Natural killer cell (primary cell): ENCODE results near the gene UGT1A9. TPM values are rescaled to one million over a fixed set of nuclear protein-coding genes. Genes with fewer than 3 reads are reported as not detected.
"Not testable (repeated sequence)": the region's sequence is repeated elsewhere in the genome, so short reads cannot be mapped to it uniquely, and the experiment has no call there.

Experiments
- ATAC-seq, 3 donors: fragments of 150-1000 bp in 2 of 3; fragments of 200-7000 bp in 1 of 3; cut with Tn5 transposase; 1 replicate in 1 of 3; 2 replicates in 2 of 3; pipeline ENCODE4 v1.10.0; 2021; ENCODE audit warnings: mild to moderate bottlenecking in 2 of 3, moderate library complexity in 2 of 3
- DNase-seq, 2 donors: peaks; one replicate each; pipeline versions ENCODE4 v3.0.0 to v3.0.0-alpha.2; 2013 to 2021; ENCODE audit warnings: mixed read lengths in 1 of 2
- H3K27ac ChIP-seq: one replicate; pipeline ENCODE4 v1.5.1; 2013; ENCODE audit warnings: mild to moderate bottlenecking, low read length
- H3K27me3 ChIP-seq: one replicate; pipeline ENCODE4 v1.6.1; 2013; ENCODE audit warnings: low read length; ENCODE audit not compliant: control insufficient read depth, insufficient read depth
- H3K36me3 ChIP-seq: one replicate; pipeline ENCODE4 v1.6.1; 2013; ENCODE audit warnings: low read length; ENCODE audit not compliant: control insufficient read depth, insufficient read depth
- H3K4me1 ChIP-seq: one replicate; pipeline ENCODE4 v1.6.1; 2013; ENCODE audit warnings: low read length; ENCODE audit not compliant: control insufficient read depth, insufficient read depth
- H3K4me3 ChIP-seq: one replicate; pipeline ENCODE4 v1.5.1; 2013; ENCODE audit warnings: low read length
- H3K9me3 ChIP-seq: one replicate; pipeline ENCODE4 v1.6.1; 2013; ENCODE audit warnings: low read length; ENCODE audit not compliant: control insufficient read depth, insufficient read depth
- H3K27ac Mint-ChIP-seq, 2 donors: one replicate each; pipeline ENCODE4 v1.8.0; 2022; ENCODE audit warnings: mild to moderate bottlenecking in 2 of 2, mixed read lengths in 2 of 2, moderate library complexity in 1 of 2
- H3K27me3 Mint-ChIP-seq, 2 donors: one replicate each; pipeline ENCODE4 v1.8.0; 2022; ENCODE audit warnings: low read depth in 2 of 2, mixed read lengths in 2 of 2
- H3K36me3 Mint-ChIP-seq: one replicate; pipeline ENCODE4 v1.8.0; 2022; ENCODE audit warnings: mixed read lengths
- H3K4me1 Mint-ChIP-seq, 2 donors: one replicate each; pipeline ENCODE4 v1.8.0; 2022; ENCODE audit warnings: mixed read lengths in 2 of 2
- H3K4me3 Mint-ChIP-seq: one replicate; pipeline ENCODE4 v1.8.0; 2022; ENCODE audit warnings: mild to moderate bottlenecking, moderate library complexity, mixed read lengths
- H3K9me3 Mint-ChIP-seq, 2 donors: one replicate each; pipeline ENCODE4 v1.8.0; 2022; ENCODE audit warnings: mixed read lengths in 2 of 2
- CTCF ChIP-seq: fragments of 200-600 bp; IDR thresholded peaks from one replicate; pipeline ENCODE4 v1.8.0; 2022; ENCODE audit warnings: antibody characterized with exemption
- WGBS: methylation state at CpG from one replicate; pipeline ENCODE4 v1.1.7; 2013; ENCODE audit warnings: missing lambda C conversion rate; ENCODE audit not compliant: insufficient coverage; 5-methylcytosine and 5-hydroxymethylcytosine counted together
- intact Hi-C: fragments of 100-400 bp; cut with micrococcal nuclease; formaldehyde crosslinking; loops from one replicate; pipeline ENCODE4 v1.14.2; 2022
- total RNA-seq, 4 donors: library from RNA; stranded (reverse); fragments of 120-200 nt in 1 of 4; gene quantifications; one replicate each; pipeline versions ENCODE4 v1.2.3 to v1.2.4, GENCODE V29; 2013 to 2022

The UGT1A9 gene
- total RNA-seq, result not detected
- total RNA-seq (2013), result not detected

DNA sequence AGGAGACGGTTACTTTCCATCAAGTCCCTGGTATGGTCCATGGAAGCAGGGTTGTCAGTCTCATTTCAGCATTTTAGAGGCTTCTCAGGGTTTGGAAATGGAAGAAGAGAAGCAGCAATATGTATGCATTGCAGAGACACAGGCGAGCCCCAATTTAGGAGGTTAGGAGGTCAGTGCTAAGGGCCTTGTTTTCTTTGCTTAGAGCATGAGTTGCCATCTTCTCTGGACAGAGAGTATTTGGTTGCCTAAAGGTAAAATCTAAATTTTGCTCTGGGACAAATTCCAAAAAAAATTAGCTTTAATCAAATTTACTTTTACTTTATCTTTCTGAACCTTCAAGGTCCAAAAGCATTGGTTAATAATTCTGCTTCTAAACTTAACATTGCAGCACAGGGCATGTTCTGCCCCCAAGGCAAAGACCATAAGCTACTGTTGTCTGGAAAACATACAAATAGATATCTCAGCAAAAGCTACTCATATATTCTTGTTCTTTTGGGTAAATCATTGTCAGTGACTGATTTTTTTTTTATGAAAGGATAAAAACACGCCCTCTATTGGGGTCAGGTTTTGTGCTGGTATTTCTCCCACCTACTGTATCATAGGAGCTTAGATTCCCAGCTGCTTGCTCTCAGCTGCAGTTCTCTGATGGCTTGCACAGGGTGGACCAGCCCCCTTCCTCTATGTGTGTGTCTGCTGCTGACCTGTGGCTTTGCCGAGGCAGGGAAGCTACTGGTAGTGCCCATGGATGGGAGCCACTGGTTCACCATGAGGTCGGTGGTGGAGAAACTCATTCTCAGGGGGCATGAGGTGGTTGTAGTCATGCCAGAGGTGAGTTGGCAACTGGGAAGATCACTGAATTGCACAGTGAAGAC is at the start of gene UGT1A9:
UGT1A9 (plus strand) TSS at position 609 of the 872 bp plus-strand sequence; CDS start at position 646, 37 bp downstream.
- peaks cover 18 to 44% of the 10 kb centered on the region in 2 donors for H3K27me3 Mint-ChIP-seq
- 91% methylated on average over 5 of the region's 5 CpGs for WGBS

DNA sequence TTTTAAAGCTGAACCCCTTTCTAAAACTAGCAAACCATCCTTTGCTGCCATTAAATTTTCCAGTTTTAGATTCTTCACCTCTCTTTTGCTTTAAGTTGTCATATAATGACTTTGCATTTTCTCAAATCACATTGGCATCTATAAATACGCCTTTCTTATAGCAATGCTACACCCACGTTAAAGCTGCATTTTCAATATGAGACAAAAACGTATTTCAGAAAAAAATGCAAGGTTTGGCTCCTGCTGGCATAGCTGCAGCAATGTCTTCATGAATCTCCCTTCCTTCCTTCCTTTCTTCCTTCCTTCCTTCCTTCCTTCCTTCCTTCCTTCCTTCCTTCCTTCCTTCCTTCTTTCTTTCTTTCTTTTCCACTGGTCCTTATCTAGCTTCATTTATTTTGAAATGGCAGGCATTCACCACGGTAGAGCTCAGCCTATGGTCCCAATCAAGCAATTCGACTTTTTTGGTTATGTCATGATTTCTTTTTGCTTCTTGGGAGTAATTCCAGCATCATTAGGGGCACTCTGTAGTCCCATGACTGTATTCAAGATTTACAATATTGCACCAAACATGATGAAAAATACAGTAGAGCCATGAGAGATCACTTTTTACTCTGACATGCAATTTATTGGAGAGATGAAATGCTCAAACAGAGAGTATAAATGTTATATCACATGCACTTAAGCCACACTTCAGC is 44.2 kb upstream of the UGT1A9 start:
- Histone ChIP-seq H3K4me1 (no peaks in the 10 kb centered on the region), H3K27ac (no peak overlapping the region), H3K36me3 (no peaks in the 10 kb centered on the region), H3K9me3 (no peaks in the 10 kb centered on the region), H3K4me3 (no peak overlapping the region), H3K27me3 (peaks cover 4% of the 10 kb centered on the region)
- no peak for TF ChIP-seq CTCF
- DNase-seq (no peak), ATAC-seq (no peak)
- WGBS, result 76% methylated on average over 5 of the region's 5 CpGs
- Mint-ChIP-seq H3K27me3 (peaks cover 25 to 71% of the 10 kb centered on the region in 2 donors), H3K4me3 (no peak overlapping the region), H3K4me1 (no peaks in the 10 kb centered on the region), H3K36me3 (peaks cover 13% of the 10 kb centered on the region), H3K27ac (no peak overlapping the region), H3K9me3 (peaks cover 2 to 7% of the 10 kb centered on the region in 2 donors)
- intact Hi-C loops, result no loop called here

More for the DNA sequence above, at the start of gene UGT1A9:
- Mint-ChIP-seq H3K9me3 (no peaks in the 10 kb centered on the region), H3K36me3 (no peaks in the 10 kb centered on the region), H3K4me1 (no peaks in the 10 kb centered on the region), H3K4me3 (no peak within 1 kb of the TSS), H3K27ac (no peak within 1 kb of the TSS)
- DNase-seq (no peak), ATAC-seq (no peak)
- Histone ChIP-seq H3K4me3 (no peak within 1 kb of the TSS), H3K36me3 (no peaks in the 10 kb centered on the region), H3K9me3 (no peaks in the 10 kb centered on the region), H3K27me3 (no peaks in the 10 kb centered on the region), H3K4me1 (no peaks in the 10 kb centered on the region), H3K27ac (no peak within 1 kb of the TSS)
- no peak for TF ChIP-seq CTCF
- intact Hi-C loops, result no loop called here

GRCh38 chr2:233636306-233636705 is 35.4 kb upstream of the UGT1A9 start, which contains the start of gene UGT1A10:
Gene UGT1A10 (plus strand): TSS chr2:233636448. CDS start chr2:233636523, 75 bp downstream.
- H3K4me1 Mint-ChIP-seq, H3K9me3 Mint-ChIP-seq, DNase-seq, H3K27me3 ChIP-seq, H3K27ac Mint-ChIP-seq, H3K4me3 ChIP-seq, H3K4me1 ChIP-seq, H3K27ac ChIP-seq, ATAC-seq, H3K36me3 ChIP-seq, H3K36me3 Mint-ChIP-seq, intact Hi-C loops, H3K4me3 Mint-ChIP-seq, H3K9me3 ChIP-seq: not testable (repeated sequence)
- 88% methylated on average over 8 of the region's 10 CpGs for WGBS
- peaks cover 14 to 48% of the 10 kb centered on the region in 2 donors for H3K27me3 Mint-ChIP-seq

- 64% methylated on average over 3 of the region's 5 CpGs for WGBS
- H3K27me3 Mint-ChIP-seq, result peaks cover 17 to 34% of the 10 kb centered on the region in 2 donors
- H3K36me3 Mint-ChIP-seq, result no peaks in the 10 kb centered on the region
- no peaks in the 10 kb centered on the region for H3K36me3 ChIP-seq
- no peak overlapping the region for H3K4me3 Mint-ChIP-seq
- H3K4me3 ChIP-seq, result no peak overlapping the region
- H3K27me3 ChIP-seq, result no peaks in the 10 kb centered on the region
- ATAC-seq (peak in 1 of 3 donors; percentile 39), DNase-seq (no peak)
- no peaks in the 10 kb centered on the region for H3K4me1 Mint-ChIP-seq
- no peaks in the 10 kb centered on the region for H3K9me3 Mint-ChIP-seq
- no peak for TF ChIP-seq CTCF
- no peaks in the 10 kb centered on the region for H3K4me1 ChIP-seq
- intact Hi-C loops, result no loop called here
- H3K9me3 ChIP-seq, result no peaks in the 10 kb centered on the region
- H3K27ac ChIP-seq, result no peak overlapping the region
- H3K27ac Mint-ChIP-seq, result no peak overlapping the region
Measured at GRCh38 chr2:233638836-233639235, 32.9 kb upstream of the UGT1A9 start.
